Measurements from ENCODE around the gene BRD7. TPM values are rescaled to one million over a fixed set of nuclear protein-coding genes. Genes with fewer than 3 reads are reported as not detected.

The BRD7 gene
- total RNA-seq, 1 experiment from 2014 or later = 74.5 TPM

GRCh38 chr16:50334106-50334975 lies 34.4 kb downstream of the BRD7 start:
- H3K4me3 ChIP-seq = no peak overlapping the region
- H3K27me3 ChIP-seq (replicated peaks) = no peaks in the 10 kb centered on the region
- H3K9me3 ChIP-seq (replicated peaks) = no peaks in the 10 kb centered on the region
- peak overlapping the region; percentile 39 for H3K27ac ChIP-seq
- DNase-seq (ENCODE audit: low read depth in 1 of 2, low spot score in 2 of 2) = peak in 1 of 2 experiments; percentile 50
- H3K36me3 ChIP-seq = peaks cover 48% of the 10 kb centered on the region
- H3K4me1 ChIP-seq (replicated peaks) = peaks cover 80% of the 10 kb centered on the region

DNA sequence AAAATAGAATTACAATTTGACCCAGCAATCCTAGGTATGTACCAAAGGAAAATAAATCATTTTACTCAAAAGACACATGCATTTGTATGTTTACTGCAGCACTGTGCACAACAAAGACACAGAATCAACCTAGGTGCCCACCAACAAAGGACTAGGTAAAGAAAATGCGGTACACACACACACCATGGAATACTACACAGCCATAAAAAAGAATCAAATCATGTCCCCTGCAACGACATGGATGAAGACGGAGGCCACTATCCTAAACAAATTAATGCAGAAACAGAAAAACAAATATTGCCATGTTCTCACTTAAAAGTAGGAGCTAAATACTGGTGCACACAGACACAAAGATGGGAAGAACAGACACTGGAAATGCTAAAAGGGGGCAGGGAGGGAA lies 36.2 kb downstream of the BRD7 start:
- Histone ChIP-seq H3K36me3 (peaks cover 46% of the 10 kb centered on the region), H3K4me1 (replicated peaks) (peaks cover 64% of the 10 kb centered on the region), H3K9me3 (replicated peaks) (no peaks in the 10 kb centered on the region), H3K27ac (no peak overlapping the region), H3K4me3 (no peak overlapping the region), H3K27me3 (replicated peaks) (no peaks in the 10 kb centered on the region)
- DNase-seq (ENCODE audit: low read depth in 1 of 2, low spot score in 2 of 2) = no peak

- no peak for DNase-seq (ENCODE audit: low read depth in 1 of 2, low spot score in 2 of 2)
These were observed 37.2 kb downstream of the BRD7 start for GRCh38 chr16:50331570-50331969.

DNA sequence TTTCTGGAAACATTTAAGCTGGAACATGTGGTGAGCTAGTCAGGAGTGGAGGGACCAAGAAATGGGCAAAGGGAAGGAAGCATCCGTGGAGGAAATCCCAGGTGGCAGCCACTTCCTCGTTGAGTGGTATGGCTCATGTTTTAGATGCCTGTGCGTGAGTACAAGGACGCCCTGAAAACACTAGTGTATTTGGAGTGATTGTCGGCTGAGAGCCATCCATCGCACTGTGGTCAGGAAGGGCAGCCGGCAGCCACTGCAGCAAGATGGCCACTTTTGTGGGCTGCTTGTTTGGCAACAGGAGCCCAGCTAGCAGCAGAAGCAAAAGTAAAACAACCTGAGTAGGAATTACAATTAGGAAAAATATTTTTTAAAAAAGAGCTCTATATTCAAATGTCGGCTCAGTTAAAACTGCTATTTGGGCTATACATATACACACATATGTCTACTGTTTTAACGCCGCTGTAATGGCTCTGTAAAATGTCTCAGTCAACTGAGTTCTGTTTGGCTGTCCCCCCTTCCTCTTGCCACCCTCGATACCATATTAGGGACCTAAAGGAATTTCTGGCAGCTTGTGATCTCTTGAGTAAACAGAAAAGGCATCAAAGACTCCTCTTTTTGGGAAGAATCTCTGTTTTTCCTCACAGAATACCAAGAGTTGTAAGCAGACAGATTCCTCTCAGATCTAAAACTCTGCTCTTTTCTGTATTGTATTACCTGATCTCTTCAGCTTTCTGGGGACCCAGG lies 39.2 kb downstream of the BRD7 start:
- Histone ChIP-seq H3K36me3 (peaks cover 76% of the 10 kb centered on the region), H3K27me3 (replicated peaks) (no peaks in the 10 kb centered on the region), H3K4me1 (replicated peaks) (peaks cover 39% of the 10 kb centered on the region), H3K9me3 (replicated peaks) (no peaks in the 10 kb centered on the region), H3K4me3 (no peak overlapping the region), H3K27ac (no peak overlapping the region)
- no peak for DNase-seq (ENCODE audit: low read depth in 1 of 2, low spot score in 2 of 2)

More at GRCh38 chr16:50331570-50331969, 37.2 kb downstream of the BRD7 start:
- H3K4me3 ChIP-seq = no peak overlapping the region
- H3K36me3 ChIP-seq = peaks cover 56% of the 10 kb centered on the region
- no peak overlapping the region for H3K27ac ChIP-seq
- no peaks in the 10 kb centered on the region for H3K9me3 ChIP-seq (replicated peaks)
- no peaks in the 10 kb centered on the region for H3K27me3 ChIP-seq (replicated peaks)
- H3K4me1 ChIP-seq (replicated peaks) = peaks cover 59% of the 10 kb centered on the region

DNA sequence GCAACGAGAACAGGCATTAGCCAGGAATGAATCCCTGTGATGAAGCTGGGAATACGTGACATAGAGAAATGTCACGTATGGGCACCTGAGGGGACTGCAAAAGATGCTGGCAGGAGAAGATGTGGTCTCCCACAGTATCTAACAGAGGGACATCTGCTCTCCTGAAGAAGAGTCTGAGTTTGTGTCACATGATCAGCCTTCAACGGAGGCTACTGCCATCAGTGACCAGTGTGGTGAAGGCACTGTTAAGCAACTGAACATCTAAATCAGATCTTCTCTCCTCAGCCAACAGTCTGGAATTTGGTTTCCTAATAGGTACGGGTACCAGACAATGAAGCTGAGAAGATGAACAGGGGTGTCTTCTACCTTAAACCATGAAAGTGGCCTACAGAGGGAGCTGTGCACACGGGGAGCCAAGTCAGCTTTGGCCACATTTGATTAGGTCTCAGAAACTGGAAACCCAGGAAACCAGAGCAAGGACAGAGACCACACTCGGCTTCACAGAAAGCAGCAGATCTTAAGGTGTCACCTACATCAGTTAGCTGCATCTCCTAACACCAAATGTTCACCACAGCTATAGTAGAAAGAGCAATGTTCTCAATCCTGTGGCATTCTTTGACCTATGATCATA lies 41.8 kb downstream of the BRD7 start:
- Histone ChIP-seq H3K4me1 (replicated peaks) (peaks cover 35% of the 10 kb centered on the region), H3K36me3 (peaks cover 83% of the 10 kb centered on the region), H3K4me3 (no peak overlapping the region), H3K27me3 (replicated peaks) (no peaks in the 10 kb centered on the region), H3K27ac (no peak overlapping the region), H3K9me3 (replicated peaks) (no peaks in the 10 kb centered on the region)
- DNase-seq (ENCODE audit: low read depth in 1 of 2, low spot score in 2 of 2) = peak in 1 of 2 experiments; percentile 48

- DNase-seq (ENCODE audit: low read depth in 1 of 2, low spot score in 2 of 2) = no peak
- no peaks in the 10 kb centered on the region for H3K27me3 ChIP-seq (replicated peaks)
- H3K4me1 ChIP-seq (replicated peaks) = peaks cover 30% of the 10 kb centered on the region
- H3K4me3 ChIP-seq = no peak overlapping the region
- no peak overlapping the region for H3K27ac ChIP-seq
- no peaks in the 10 kb centered on the region for H3K9me3 ChIP-seq (replicated peaks)
- peaks cover 80% of the 10 kb centered on the region for H3K36me3 ChIP-seq
These were observed 42.5 kb downstream of the BRD7 start for GRCh38 chr16:50326264-50326663.

DNA sequence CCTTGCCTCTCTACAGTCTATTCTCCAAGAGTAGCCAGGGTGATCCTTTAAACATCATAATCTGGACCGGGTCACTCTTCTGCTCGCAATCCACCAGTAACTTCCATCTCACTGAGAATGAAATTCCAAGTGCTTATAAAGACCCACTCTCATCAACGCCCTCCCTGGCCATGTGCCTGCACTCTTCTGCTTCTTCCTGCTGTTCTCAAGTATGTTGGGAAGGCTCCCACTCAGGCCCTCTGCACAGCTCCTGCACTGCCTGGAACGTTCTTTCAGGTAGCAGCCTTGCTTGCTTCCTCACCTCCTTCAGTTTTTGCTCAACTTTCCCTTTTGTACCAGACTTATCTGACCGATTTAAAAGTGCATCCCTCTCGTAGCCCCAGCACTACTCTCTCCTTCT lies 44.4 kb downstream of the BRD7 start:
- H3K27ac ChIP-seq = no peak overlapping the region
- no peaks in the 10 kb centered on the region for H3K9me3 ChIP-seq (replicated peaks)
- H3K4me1 ChIP-seq (replicated peaks) = peaks cover 18% of the 10 kb centered on the region
- peaks cover 93% of the 10 kb centered on the region for H3K36me3 ChIP-seq
- H3K4me3 ChIP-seq = no peak overlapping the region
- DNase-seq (ENCODE audit: low read depth in 1 of 2, low spot score in 2 of 2) = no peak
- H3K27me3 ChIP-seq (replicated peaks) = no peaks in the 10 kb centered on the region

DNA sequence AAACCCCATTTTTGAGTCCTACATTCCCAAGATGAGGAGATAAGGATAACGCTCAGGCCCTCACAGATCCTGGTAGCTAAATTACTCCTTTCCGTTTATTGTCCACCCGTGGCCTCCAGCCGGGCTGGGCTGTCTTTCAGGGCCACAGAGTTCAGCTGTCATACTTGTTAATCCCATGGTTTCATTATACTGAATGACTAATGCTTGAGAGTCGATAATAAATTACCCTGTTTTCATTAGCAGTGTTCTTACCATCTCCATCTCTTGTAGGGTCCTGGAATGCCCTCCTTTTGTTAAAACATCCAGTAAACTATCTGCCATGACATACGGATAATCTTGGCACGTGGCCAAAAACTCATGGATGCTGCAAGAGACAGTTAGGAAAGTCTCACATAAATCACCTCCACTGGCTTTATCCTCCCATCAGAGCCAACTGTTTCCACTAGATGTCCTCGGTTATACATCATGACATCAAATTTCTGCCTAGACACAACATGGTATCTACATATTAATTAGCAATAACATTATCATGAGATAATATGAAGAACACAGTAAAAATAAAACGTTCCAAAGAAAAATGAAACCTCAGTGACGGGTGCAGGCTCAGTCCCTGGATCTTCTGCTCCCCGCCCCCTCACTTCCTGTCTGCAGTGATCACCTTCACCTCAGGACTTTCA lies 45.3 kb downstream of the BRD7 start:
- Histone ChIP-seq H3K27me3 (replicated peaks) (no peaks in the 10 kb centered on the region), H3K4me3 (no peak overlapping the region), H3K36me3 (peaks cover 95% of the 10 kb centered on the region), H3K9me3 (replicated peaks) (no peaks in the 10 kb centered on the region), H3K4me1 (replicated peaks) (peaks cover 17% of the 10 kb centered on the region), H3K27ac (0 out of 2 replicates have a peak overlapping the region, but pooled peaks have one; percentile 11)
- DNase-seq (ENCODE audit: low read depth in 1 of 2, low spot score in 2 of 2) = peak; percentile 65 to 66

DNA sequence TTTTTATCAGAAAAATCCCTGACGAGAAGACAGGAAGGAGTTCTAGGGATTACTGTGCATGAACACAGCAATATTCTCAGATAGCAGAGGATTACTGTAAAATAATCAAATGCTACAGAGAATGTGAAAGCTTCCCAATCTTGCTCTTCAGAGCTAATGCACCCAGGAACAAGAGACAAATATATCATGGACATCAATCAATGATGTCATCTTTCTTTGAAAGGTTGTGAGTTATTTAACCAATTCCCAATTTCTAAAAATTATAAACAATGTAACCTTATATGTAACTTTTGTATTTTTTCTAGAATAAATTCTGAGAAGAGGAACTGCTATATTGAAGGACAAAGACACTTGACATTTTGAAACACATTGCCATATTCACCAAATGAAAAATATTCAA lies 46.5 kb downstream of the BRD7 start:
- peaks cover 96% of the 10 kb centered on the region for H3K36me3 ChIP-seq
- no peak for DNase-seq (ENCODE audit: low read depth in 1 of 2, low spot score in 2 of 2)
- H3K4me1 ChIP-seq (replicated peaks) = peaks cover 16% of the 10 kb centered on the region
- no peaks in the 10 kb centered on the region for H3K9me3 ChIP-seq (replicated peaks)
- no peak overlapping the region for H3K27ac ChIP-seq
- H3K27me3 ChIP-seq (replicated peaks) = no peaks in the 10 kb centered on the region
- no peak overlapping the region for H3K4me3 ChIP-seq

GRCh38 chr16:50320310-50320709 lies 48.5 kb downstream of the BRD7 start:
- Histone ChIP-seq H3K27ac (no peak overlapping the region), H3K4me1 (replicated peaks) (peaks cover 14% of the 10 kb centered on the region), H3K27me3 (replicated peaks) (no peaks in the 10 kb centered on the region), H3K36me3 (peaks cover 96% of the 10 kb centered on the region), H3K9me3 (replicated peaks) (no peaks in the 10 kb centered on the region), H3K4me3 (no peak overlapping the region)
- DNase-seq (ENCODE audit: low read depth in 1 of 2, low spot score in 2 of 2) = no peak

DNA sequence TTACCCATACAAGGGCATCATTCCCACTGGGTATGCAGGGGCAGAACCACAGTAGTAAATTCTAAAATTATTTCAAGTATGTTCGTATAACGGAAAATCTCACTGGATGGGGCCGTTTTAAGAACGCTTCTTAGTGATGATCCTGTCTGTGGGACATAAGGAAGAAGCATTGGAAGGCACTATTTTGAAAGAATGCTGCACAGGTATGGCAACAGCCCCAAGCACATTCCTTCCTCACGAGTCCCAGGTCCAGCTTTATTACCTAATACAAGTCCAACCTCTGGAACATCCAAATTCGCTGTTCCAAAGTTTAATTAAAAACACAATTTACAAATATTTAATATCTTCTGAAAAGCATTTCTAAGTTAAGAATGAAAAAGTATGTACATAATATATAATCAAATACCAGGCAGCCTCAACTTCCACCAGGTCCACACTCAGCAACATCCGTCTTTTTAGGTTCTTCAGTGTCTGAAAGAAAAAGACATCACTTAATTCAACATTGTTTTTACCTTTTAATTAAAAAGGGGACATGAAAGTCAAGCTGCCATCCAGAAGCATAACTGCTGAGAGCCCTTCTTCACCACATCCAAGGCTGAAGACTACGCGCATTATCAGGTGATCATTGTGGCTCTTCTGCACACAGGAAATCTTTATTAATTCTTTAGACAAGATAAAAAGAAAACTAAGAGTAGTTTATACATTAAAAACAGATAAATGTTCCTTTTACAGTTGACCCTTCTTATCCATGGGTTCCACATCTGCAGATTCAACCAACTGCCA lies 49.8 kb downstream of the BRD7 start:
- Histone ChIP-seq H3K27me3 (replicated peaks) (no peaks in the 10 kb centered on the region), H3K27ac (no peak overlapping the region), H3K9me3 (replicated peaks) (no peaks in the 10 kb centered on the region), H3K4me3 (no peak overlapping the region), H3K36me3 (peaks cover 96% of the 10 kb centered on the region), H3K4me1 (replicated peaks) (peaks cover 19% of the 10 kb centered on the region)
- no peak for DNase-seq (ENCODE audit: low read depth in 1 of 2, low spot score in 2 of 2)

DNA sequence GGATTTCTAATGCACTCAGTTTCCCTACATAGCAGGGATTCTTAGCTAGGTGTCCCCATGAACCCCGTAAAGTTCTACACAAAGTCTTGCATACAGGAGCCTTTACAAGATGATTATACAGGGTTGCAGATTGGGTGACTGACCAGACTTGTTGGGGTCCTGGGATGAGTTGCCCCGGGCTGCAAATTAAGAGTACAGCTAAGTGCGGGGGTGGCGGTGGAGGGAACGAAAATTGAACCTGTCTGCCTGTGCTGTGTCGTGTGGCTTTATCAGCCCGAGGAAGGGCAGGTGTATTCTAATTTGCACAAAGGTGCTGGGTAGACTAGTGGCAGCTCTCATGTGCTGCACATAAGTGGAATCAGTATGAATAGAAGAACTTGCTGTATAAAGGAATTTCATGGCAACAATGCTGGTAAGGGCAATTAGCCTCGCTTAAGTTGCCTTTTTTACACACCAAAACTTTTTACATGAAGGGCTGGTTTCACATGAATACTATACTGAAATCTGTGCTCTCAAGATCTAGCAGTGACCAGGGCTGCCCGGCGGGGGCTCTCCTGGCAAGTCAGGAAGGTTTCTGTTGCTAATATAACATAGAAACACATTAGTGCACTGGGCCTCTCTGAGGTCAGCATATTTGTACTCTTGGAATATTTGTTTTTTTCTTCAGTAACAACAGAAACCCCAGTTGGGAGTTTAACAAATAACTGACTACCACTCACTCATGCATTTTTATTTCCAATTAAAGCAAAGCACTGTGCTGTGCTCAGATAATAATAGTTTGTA lies 51.7 kb downstream of the BRD7 start:
- H3K27ac ChIP-seq = no peak overlapping the region
- no peak overlapping the region for H3K4me3 ChIP-seq
- H3K36me3 ChIP-seq = peaks cover 93% of the 10 kb centered on the region
- no peaks in the 10 kb centered on the region for H3K27me3 ChIP-seq (replicated peaks)
- DNase-seq (ENCODE audit: low read depth in 1 of 2, low spot score in 2 of 2) = no peak
- H3K4me1 ChIP-seq (replicated peaks) = peaks cover 25% of the 10 kb centered on the region
- no peaks in the 10 kb centered on the region for H3K9me3 ChIP-seq (replicated peaks)
